ENCODE data around the gene NSMCE1. TPM values are rescaled to one million over a fixed set of nuclear protein-coding genes. Genes with fewer than 3 reads are reported as not detected.
A peak's percentile ranks its signal among the peaks of the same experiment; 100 is the strongest.
"Not testable (repeated sequence)": the region's sequence is repeated elsewhere in the genome, so short reads cannot be mapped to it uniquely, and the experiment has no call there.

Gene NSMCE1
- total and polyA plus RNA-seq, 7 donors: 18.9 to 51.8 (median 28.4) TPM

DNA sequence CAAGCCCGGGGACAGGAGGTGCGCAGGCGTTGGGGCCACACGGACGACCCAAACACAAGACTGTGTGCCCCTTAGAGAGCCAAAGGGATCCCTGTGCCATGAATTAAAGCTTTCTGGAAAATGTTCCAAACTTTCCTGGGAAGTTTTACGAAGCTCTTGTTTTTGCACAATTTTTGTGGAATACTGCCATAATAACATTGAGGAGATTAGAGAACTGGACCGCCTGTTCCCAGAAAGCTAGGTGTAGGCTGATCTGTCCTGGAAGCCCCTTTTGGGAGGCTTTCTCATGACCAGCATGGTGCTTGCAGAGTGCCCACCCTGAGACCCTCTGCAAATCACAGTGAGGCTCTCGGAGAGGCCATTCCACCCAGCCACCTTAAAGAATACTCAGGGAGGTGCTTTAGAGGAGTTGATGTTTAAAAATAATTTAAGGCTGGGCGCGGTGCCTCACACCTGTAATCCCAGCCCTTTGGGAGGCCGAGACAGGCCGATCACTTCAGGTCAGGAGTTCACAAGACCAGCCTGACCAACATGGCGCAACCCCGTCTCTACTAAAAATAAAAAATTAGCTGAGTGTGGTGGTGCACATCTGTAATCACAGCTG is 64.2 kb downstream of the NSMCE1 start:
- WGBS, 3 donors: 17 to 30% (median 19%) methylated on average over 14 of the region's 14 CpGs
- Histone ChIP-seq H3K36me3 (ENCODE audit: insufficient read depth in 1 of 2, low read depth in 1 of 2) (peaks cover 0 to 6% of the 10 kb centered on the region in 2 donors), H3K27me3 (ENCODE audit: insufficient read depth in 3 of 3, low read length in 2 of 3) (no peaks in the 10 kb centered on the region), H3K4me1 (peaks cover 22% of the 10 kb centered on the region), H3K9me3 (no peaks in the 10 kb centered on the region), H3K27ac (peak overlapping the region; percentile 95), H3K4me3 (peak overlapping the region; percentile 75)
- TF ChIP-seq, protein P1, sequence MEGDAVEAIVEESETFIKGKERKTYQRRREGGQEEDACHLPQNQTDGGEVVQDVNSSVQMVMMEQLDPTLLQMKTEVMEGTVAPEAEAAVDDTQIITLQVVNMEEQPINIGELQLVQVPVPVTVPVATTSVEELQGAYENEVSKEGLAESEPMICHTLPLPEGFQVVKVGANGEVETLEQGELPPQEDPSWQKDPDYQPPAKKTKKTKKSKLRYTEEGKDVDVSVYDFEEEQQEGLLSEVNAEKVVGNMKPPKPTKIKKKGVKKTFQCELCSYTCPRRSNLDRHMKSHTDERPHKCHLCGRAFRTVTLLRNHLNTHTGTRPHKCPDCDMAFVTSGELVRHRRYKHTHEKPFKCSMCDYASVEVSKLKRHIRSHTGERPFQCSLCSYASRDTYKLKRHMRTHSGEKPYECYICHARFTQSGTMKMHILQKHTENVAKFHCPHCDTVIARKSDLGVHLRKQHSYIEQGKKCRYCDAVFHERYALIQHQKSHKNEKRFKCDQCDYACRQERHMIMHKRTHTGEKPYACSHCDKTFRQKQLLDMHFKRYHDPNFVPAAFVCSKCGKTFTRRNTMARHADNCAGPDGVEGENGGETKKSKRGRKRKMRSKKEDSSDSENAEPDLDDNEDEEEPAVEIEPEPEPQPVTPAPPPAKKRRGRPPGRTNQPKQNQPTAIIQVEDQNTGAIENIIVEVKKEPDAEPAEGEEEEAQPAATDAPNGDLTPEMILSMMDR (IDR thresholded peaks at IDR 0.05): no peak
- peak; percentile 6 to 62 (median 57) for ATAC-seq
- intact Hi-C loops (cut with DNase I): no loop called here
- DNase-seq: peak in 1 of 2 donors; percentile 67

DNA sequence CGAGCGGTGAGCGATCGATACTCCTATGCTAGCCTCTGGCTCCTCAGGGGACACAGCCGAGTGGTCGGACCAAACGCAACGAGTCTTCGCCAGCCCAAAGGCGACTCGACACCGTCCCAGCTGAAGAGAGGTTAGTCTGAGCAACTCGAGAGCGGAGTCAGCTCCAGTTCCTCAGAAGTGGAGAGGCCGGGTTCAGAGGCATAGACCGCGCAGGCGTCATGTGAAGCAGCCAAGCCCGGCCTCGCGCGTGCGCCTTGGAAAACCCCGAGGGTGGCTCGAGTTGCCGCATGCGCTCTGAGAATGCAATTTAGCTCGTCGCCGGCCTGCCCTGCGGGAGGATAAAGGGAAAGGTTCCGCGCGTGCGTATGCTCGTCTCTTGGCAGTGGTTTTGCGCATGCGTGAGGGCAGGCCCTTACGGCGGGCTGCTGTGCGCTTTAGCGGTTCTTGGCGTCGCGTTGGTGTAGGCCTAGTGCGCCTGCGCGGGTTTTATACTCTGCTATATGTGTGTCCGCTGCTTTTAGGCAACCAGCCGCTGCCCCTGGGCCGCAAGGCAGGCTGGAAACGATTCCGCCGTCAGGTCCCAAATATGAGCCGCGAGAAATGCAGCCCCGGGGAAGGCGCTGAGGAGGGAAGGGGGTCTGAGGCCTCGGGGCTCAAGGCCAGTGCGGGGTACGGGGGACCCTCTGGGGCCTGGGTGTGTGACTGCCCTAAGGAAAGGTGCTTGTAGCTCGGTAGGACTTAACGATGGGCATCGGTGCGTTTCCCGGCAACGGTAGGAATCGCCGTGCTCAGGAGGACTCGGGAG is 64.9 kb downstream of the NSMCE1 start, which contains the start of gene KDM8:
Gene KDM8 (plus strand): TSS at position 20 of the 805 bp plus-strand sequence. CDS start 6,598 bp downstream, outside the sequence.
- Histone ChIP-seq H3K27me3 (ENCODE audit: insufficient read depth in 3 of 3, low read length in 2 of 3) (no peaks in the 10 kb centered on the region), H3K4me3 (peak within 1 kb of the TSS; percentile 75), H3K27ac (peak within 1 kb of the TSS; percentile 95), H3K36me3 (ENCODE audit: insufficient read depth in 1 of 2, low read depth in 1 of 2) (peaks cover 0 to 6% of the 10 kb centered on the region in 2 donors), H3K4me1 (peaks cover 22% of the 10 kb centered on the region), H3K9me3 (no peaks in the 10 kb centered on the region)
- TF ChIP-seq, protein P1 (IDR thresholded peaks at IDR 0.05): no peak
- peak; percentile 92 to 96 (median 94) for ATAC-seq
- 0 to 1% (median 0%) methylated on average over 70 of the region's 70 CpGs for WGBS, 3 donors
- peak; percentile 99 to 100 for DNase-seq
- intact Hi-C loops (cut with DNase I): no loop called here

DNA sequence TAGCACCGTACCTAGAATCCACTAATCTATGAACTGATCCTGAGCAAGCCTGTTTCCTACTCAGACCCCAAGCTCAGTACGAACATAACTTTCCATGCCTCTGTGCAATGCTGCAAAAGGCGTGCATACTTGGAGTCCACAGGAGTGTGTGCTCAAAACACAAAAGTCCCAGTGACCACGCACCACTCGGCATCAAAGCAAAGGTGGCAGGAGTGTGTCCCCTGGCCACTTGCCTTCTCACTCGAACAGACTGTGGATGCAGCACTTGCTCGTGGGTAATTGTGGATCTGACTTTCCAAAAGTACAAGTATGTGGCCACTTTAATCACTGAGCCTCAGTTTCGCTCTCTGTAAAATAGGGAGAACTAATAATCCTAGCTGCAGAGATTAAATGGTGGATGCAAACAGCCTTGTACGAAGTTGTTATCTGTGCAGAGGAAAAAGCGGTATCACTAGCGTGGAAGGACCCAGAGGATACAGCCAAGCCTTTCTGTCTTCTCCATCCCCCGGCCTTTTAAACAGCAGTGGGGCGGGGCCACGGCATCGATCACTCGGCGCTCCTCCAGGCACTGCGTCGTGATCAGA is 65.6 kb downstream of the NSMCE1 start:
- TF ChIP-seq, protein P1 (IDR thresholded peaks at IDR 0.05): no peak
- Histone ChIP-seq H3K4me3 (peak overlapping the region; percentile 75), H3K9me3 (no peaks in the 10 kb centered on the region), H3K27ac (peak overlapping the region; percentile 95), H3K27me3 (ENCODE audit: insufficient read depth in 3 of 3, low read length in 2 of 3) (no peaks in the 10 kb centered on the region), H3K4me1 (peaks cover 22% of the 10 kb centered on the region), H3K36me3 (ENCODE audit: insufficient read depth in 1 of 2, low read depth in 1 of 2) (peaks cover 0 to 2% of the 10 kb centered on the region in 2 donors)
- WGBS, 3 donors: 21 to 22% (median 22%) methylated on average over 19 of the region's 19 CpGs
- peak; percentile 83 to 87 (median 84) for ATAC-seq
- DNase-seq: peak; percentile 95 to 96
- intact Hi-C loops (cut with DNase I): no loop called here

DNA sequence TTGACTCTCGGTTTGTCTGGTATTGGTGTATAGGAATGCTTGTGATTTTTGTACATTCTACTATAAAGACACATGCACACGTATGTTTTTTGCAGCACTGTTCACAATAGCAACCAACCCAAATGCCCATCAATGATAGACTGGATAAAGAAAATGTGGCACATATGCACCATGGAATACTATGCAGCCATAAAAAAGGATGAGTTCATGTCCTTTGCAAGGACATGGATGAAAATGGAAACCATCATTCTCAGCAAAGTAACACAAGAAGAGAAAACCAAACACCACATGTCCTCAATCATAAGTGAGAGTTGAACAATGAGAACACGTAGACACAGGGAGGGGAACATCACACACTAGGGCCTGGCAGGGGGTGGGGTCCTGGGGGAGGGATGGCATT is 67.7 kb downstream of the NSMCE1 start:
- DNase-seq; intact Hi-C loops (cut with DNase I); H3K9me3 ChIP-seq; H3K27me3 ChIP-seq (ENCODE audit: insufficient read depth in 3 of 3, low read length in 2 of 3); H3K4me3 ChIP-seq; ATAC-seq; H3K36me3 ChIP-seq (ENCODE audit: insufficient read depth in 1 of 2, low read depth in 1 of 2); H3K27ac ChIP-seq: not testable (repeated sequence)
- WGBS, 3 donors: 86 to 94% (median 90%) methylated on average over 3 of the region's 3 CpGs
- peaks cover 22% of the 10 kb centered on the region for H3K4me1 ChIP-seq

DNA sequence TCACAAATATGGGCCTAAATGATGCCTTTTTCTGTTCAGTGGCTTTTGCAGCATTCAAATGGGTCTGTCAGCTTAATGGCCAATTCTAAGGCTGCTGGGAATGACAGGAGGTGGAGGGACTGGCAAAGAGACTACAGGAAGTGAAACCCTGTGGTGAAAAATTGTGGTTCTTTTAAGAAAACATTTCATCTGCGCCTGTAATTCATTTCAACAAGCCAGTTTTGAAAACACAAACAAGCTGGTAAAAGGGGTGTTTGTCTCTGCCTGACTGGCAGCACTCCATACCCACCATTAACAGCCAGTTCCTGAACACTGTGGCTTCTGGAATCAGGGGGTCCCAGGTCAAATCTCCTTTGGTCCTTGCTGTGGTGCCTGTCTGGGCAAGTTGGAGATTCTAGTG is 68.8 kb downstream of the NSMCE1 start:
- no peaks in the 10 kb centered on the region for H3K36me3 ChIP-seq (ENCODE audit: insufficient read depth in 1 of 2, low read depth in 1 of 2)
- TF ChIP-seq, protein P1 (IDR thresholded peaks at IDR 0.05): no peak
- no peak overlapping the region for H3K4me3 ChIP-seq
- WGBS, 3 donors: 43 to 56% (median 48%) methylated on average over 1 of the region's 1 CpG
- H3K9me3 ChIP-seq: no peaks in the 10 kb centered on the region
- ATAC-seq: no peak
- DNase-seq: no peak
- H3K27ac ChIP-seq: no peak overlapping the region
- intact Hi-C loops (cut with DNase I): loop anchor here in 1 of 2 donors (5.0 kb wide), 1 partner anchor 33 kb away; no protein-coding TSS in a partner anchor
- no peaks in the 10 kb centered on the region for H3K27me3 ChIP-seq (ENCODE audit: insufficient read depth in 3 of 3, low read length in 2 of 3)
- peaks cover 13% of the 10 kb centered on the region for H3K4me1 ChIP-seq

Data from psoas muscle (tissue), 8 donors.